Natural killer cell (primary cell): ENCODE results near the gene TOGARAM2. TPM values are rescaled to one million over a fixed set of nuclear protein-coding genes. Genes with fewer than 3 reads are reported as not detected.

Experiments used
- ATAC-seq, 3 donors: fragments of 150-1000 bp in 2 of 3; fragments of 200-7000 bp in 1 of 3; cut with Tn5 transposase; 1 replicate in 1 of 3; 2 replicates in 2 of 3; pipeline ENCODE4 v1.10.0; 2021; ENCODE audit warnings: mild to moderate bottlenecking in 2 of 3, moderate library complexity in 2 of 3
- DNase-seq, 2 donors: peaks; one replicate each; pipeline versions ENCODE4 v3.0.0 to v3.0.0-alpha.2; 2013 to 2021; ENCODE audit warnings: mixed read lengths in 1 of 2
- H3K27ac ChIP-seq: one replicate; pipeline ENCODE4 v1.5.1; 2013; ENCODE audit warnings: mild to moderate bottlenecking, low read length
- H3K27me3 ChIP-seq: one replicate; pipeline ENCODE4 v1.6.1; 2013; ENCODE audit warnings: low read length; ENCODE audit not compliant: control insufficient read depth, insufficient read depth
- H3K36me3 ChIP-seq: one replicate; pipeline ENCODE4 v1.6.1; 2013; ENCODE audit warnings: low read length; ENCODE audit not compliant: control insufficient read depth, insufficient read depth
- H3K4me1 ChIP-seq: one replicate; pipeline ENCODE4 v1.6.1; 2013; ENCODE audit warnings: low read length; ENCODE audit not compliant: control insufficient read depth, insufficient read depth
- H3K4me3 ChIP-seq: one replicate; pipeline ENCODE4 v1.5.1; 2013; ENCODE audit warnings: low read length
- H3K9me3 ChIP-seq: one replicate; pipeline ENCODE4 v1.6.1; 2013; ENCODE audit warnings: low read length; ENCODE audit not compliant: control insufficient read depth, insufficient read depth
- H3K27ac Mint-ChIP-seq, 2 donors: one replicate each; pipeline ENCODE4 v1.8.0; 2022; ENCODE audit warnings: mild to moderate bottlenecking in 2 of 2, mixed read lengths in 2 of 2, moderate library complexity in 1 of 2
- H3K27me3 Mint-ChIP-seq, 2 donors: one replicate each; pipeline ENCODE4 v1.8.0; 2022; ENCODE audit warnings: low read depth in 2 of 2, mixed read lengths in 2 of 2
- H3K36me3 Mint-ChIP-seq: one replicate; pipeline ENCODE4 v1.8.0; 2022; ENCODE audit warnings: mixed read lengths
- H3K4me1 Mint-ChIP-seq, 2 donors: one replicate each; pipeline ENCODE4 v1.8.0; 2022; ENCODE audit warnings: mixed read lengths in 2 of 2
- H3K4me3 Mint-ChIP-seq: one replicate; pipeline ENCODE4 v1.8.0; 2022; ENCODE audit warnings: mild to moderate bottlenecking, moderate library complexity, mixed read lengths
- H3K9me3 Mint-ChIP-seq, 2 donors: one replicate each; pipeline ENCODE4 v1.8.0; 2022; ENCODE audit warnings: mixed read lengths in 2 of 2
- WGBS: methylation state at CpG from one replicate; pipeline ENCODE4 v1.1.7; 2013; ENCODE audit warnings: missing lambda C conversion rate; ENCODE audit not compliant: insufficient coverage; 5-methylcytosine and 5-hydroxymethylcytosine counted together
- intact Hi-C: fragments of 100-400 bp; cut with micrococcal nuclease; formaldehyde crosslinking; loops from one replicate; pipeline ENCODE4 v1.14.2; 2022
- total RNA-seq, 4 donors: library from RNA; stranded (reverse); fragments of 120-200 nt in 1 of 4; gene quantifications; one replicate each; pipeline versions ENCODE4 v1.2.3 to v1.2.4, GENCODE V29; 2013 to 2022
- TF ChIP-seq, protein P1 (sequence below): fragments of 200-600 bp; IDR thresholded peaks from one replicate; pipeline ENCODE4 v1.8.0; 2022; ENCODE audit warnings: antibody characterized with exemption

The TOGARAM2 gene
- total RNA-seq, 3 donors from 2014 or later (not counting 1 experiment from before 2014, with no cell fraction given): 25.9 to 53.2 (median 30.8) TPM

GRCh38 chr2:29068513-29068912 lies 87.4 kb downstream of the TOGARAM2 start:
- Mint-ChIP-seq H3K27me3 (no peaks in the 10 kb centered on the region), H3K4me3 (no peak overlapping the region), H3K27ac (no peak overlapping the region), H3K4me1 (no peaks in the 10 kb centered on the region), H3K36me3 (no peaks in the 10 kb centered on the region), H3K9me3 (no peaks in the 10 kb centered on the region)
- no peak overlapping the region for H3K4me3 ChIP-seq
- DNase-seq: no peak
- H3K4me1 ChIP-seq: no peaks in the 10 kb centered on the region
- H3K27me3 ChIP-seq: no peaks in the 10 kb centered on the region
- TF ChIP-seq, protein P1, sequence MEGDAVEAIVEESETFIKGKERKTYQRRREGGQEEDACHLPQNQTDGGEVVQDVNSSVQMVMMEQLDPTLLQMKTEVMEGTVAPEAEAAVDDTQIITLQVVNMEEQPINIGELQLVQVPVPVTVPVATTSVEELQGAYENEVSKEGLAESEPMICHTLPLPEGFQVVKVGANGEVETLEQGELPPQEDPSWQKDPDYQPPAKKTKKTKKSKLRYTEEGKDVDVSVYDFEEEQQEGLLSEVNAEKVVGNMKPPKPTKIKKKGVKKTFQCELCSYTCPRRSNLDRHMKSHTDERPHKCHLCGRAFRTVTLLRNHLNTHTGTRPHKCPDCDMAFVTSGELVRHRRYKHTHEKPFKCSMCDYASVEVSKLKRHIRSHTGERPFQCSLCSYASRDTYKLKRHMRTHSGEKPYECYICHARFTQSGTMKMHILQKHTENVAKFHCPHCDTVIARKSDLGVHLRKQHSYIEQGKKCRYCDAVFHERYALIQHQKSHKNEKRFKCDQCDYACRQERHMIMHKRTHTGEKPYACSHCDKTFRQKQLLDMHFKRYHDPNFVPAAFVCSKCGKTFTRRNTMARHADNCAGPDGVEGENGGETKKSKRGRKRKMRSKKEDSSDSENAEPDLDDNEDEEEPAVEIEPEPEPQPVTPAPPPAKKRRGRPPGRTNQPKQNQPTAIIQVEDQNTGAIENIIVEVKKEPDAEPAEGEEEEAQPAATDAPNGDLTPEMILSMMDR: no peak
- intact Hi-C loops: no loop called here
- H3K36me3 ChIP-seq: no peaks in the 10 kb centered on the region
- no peak for ATAC-seq
- no peak overlapping the region for H3K27ac ChIP-seq
- 91% methylated on average over 7 of the region's 7 CpGs for WGBS
- H3K9me3 ChIP-seq: no peaks in the 10 kb centered on the region

DNA sequence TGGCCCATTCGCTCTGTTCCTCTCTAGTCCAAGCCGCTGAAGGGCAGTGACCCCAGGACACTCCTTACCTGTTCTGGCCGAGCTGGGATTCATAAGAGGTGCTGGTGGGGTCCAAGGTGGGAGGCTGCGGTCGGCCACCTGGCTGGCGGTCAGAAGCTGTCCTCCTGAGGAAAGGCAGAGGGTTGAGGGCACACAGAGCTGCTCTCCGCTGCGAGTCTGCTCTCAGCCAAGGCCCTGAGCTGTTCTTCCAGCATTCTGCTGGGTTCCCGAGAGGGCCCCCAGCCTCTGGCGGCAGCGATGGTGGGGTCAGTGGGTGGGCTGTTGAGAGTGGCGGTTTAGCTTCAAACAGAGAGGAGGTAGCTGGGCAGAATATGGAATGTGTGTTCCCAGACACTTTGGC lies 89.4 kb downstream of the TOGARAM2 start:
- Histone ChIP-seq H3K27me3 (no peaks in the 10 kb centered on the region), H3K36me3 (no peaks in the 10 kb centered on the region), H3K27ac (no peak overlapping the region), H3K9me3 (no peaks in the 10 kb centered on the region), H3K4me3 (no peak overlapping the region), H3K4me1 (no peaks in the 10 kb centered on the region)
- Mint-ChIP-seq H3K4me3 (no peak overlapping the region), H3K36me3 (no peaks in the 10 kb centered on the region), H3K27ac (no peak overlapping the region), H3K27me3 (no peaks in the 10 kb centered on the region), H3K4me1 (no peaks in the 10 kb centered on the region), H3K9me3 (no peaks in the 10 kb centered on the region)
- DNase-seq (no peak), ATAC-seq (no peak)
- WGBS: 94% methylated on average over 12 of the region's 12 CpGs
- intact Hi-C loops: no loop called here
- TF ChIP-seq, protein P1: no peak

DNA sequence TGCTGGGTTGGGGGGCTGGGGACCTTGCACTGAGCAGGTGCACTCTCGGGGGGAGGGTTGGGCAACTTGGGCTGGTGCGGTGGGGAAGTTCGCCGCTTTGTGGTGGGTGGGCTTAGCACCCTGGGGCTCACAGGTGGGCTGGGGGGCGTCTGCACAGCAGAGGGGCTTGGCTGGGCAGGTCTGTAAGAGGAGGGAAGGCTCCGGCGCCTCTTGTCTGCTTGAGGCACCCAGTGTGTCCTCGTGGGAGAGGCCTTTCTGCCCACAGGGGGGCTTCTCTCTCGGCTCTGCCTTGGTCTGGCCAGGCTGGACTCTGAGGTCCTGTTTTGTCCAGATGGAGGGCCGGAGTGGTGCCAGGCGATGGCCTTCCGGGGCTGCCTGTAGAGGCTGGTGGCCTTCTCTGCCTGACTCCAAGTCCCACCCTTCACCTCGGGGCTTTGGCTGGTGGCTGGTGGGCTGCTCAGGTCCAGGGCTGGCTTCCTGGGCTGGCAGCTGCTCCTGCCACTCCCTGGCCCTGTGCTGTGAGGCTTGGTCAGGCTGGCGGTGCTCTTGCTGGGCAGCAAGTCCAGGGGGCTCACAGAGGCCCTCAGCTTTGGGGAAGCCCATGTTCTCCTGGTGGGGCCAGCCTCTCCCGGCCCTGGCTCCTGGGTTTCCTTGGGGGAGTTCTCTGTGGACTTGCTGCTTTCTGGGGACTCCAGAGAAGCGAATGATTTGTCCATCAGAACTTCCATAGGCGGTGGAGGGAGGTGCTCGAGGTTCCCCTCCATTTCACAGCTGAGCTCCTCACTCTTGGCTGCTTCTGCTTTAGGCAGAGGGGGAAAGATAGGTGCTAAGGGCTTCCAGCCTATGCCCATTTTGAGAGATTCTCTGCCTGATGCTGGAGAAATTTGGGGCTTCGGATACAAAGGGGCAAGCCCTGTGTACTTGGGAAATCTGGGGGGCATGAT lies 90.2 kb downstream of the TOGARAM2 start:
- Histone ChIP-seq H3K27me3 (no peaks in the 10 kb centered on the region), H3K4me3 (no peak overlapping the region), H3K36me3 (no peaks in the 10 kb centered on the region), H3K9me3 (no peaks in the 10 kb centered on the region), H3K4me1 (no peaks in the 10 kb centered on the region), H3K27ac (no peak overlapping the region)
- Mint-ChIP-seq H3K4me3 (no peak overlapping the region), H3K36me3 (no peaks in the 10 kb centered on the region), H3K27ac (no peak overlapping the region), H3K4me1 (no peaks in the 10 kb centered on the region), H3K27me3 (no peaks in the 10 kb centered on the region), H3K9me3 (no peaks in the 10 kb centered on the region)
- no peak for ATAC-seq
- TF ChIP-seq, protein P1: no peak
- DNase-seq: no peak
- 85% methylated on average over 19 of the region's 19 CpGs for WGBS
- intact Hi-C loops: no loop called here
